Astrocyte (in vitro differentiated cells and primary cell): ENCODE results near the gene SLC29A1. TPM values are rescaled to one million over a fixed set of nuclear protein-coding genes. Genes with fewer than 3 reads are reported as not detected.

ENCODE experiments used
- DNase-seq: peaks from one replicate; pipeline ENCODE4 v3.0.0-alpha.2; 2010; ENCODE audit warnings: low read depth
- FAIRE-seq: peaks from 2 replicates; lab custom pipeline; 2011; peaks lifted over from hg19 to GRCh38; lab: Jason Lieb, UNC
- H2AFZ ChIP-seq: 2 replicates; pipeline ENCODE4 v1.6.0; 2012; ENCODE audit warnings: low read depth, low read length, inconsistent platforms
- H3K27ac ChIP-seq: 2 replicates; pipeline ENCODE4 v1.5.1; 2011; ENCODE audit warnings: low read depth, low read length, inconsistent platforms
- H3K27me3 ChIP-seq: 2 replicates; pipeline ENCODE4 v1.6.0; 2011; ENCODE audit warnings: low read length, inconsistent platforms; ENCODE audit not compliant: insufficient read depth
- H3K36me3 ChIP-seq: 2 replicates; pipeline ENCODE4 v1.5.1; 2011; ENCODE audit warnings: low read length, inconsistent platforms; ENCODE audit not compliant: insufficient read depth
- H3K4me1 ChIP-seq: 2 replicates; pipeline ENCODE4 v1.5.1; 2011; ENCODE audit warnings: low read length, inconsistent platforms; ENCODE audit not compliant: insufficient read depth
- H3K4me2 ChIP-seq: 2 replicates; pipeline ENCODE4 v1.6.0; 2012; ENCODE audit warnings: low read length, inconsistent platforms
- H3K4me3 ChIP-seq: 2 replicates; pipeline ENCODE4 v1.5.1; 2011; ENCODE audit warnings: low read depth, mild to moderate bottlenecking, low read length, inconsistent platforms; ENCODE audit not compliant: insufficient read depth
- H3K79me2 ChIP-seq: 2 replicates; pipeline ENCODE4 v1.6.0; 2012; ENCODE audit warnings: mild to moderate bottlenecking, low read length, inconsistent platforms; ENCODE audit not compliant: insufficient read depth
- H3K9ac ChIP-seq: 2 replicates; pipeline ENCODE4 v1.6.0; 2012; ENCODE audit warnings: mild to moderate bottlenecking, low read length, inconsistent platforms
- H3K9me3 ChIP-seq: 2 replicates; pipeline ENCODE4 v1.5.1; 2012; ENCODE audit warnings: low read depth, mild to moderate bottlenecking, low read length, inconsistent platforms; ENCODE audit not compliant: insufficient read depth
- H4K20me1 ChIP-seq: 2 replicates; pipeline ENCODE4 v1.6.0; 2012; ENCODE audit warnings: low read length, inconsistent platforms; ENCODE audit not compliant: insufficient read depth
- H3K27ac Mint-ChIP-seq: one replicate; pipeline ENCODE4 v1.8.0; 2021; ENCODE audit warnings: mild to moderate bottlenecking, mixed read lengths; ENCODE audit not compliant: unreplicated experiment
- H3K27me3 Mint-ChIP-seq: one replicate; pipeline ENCODE4 v1.8.0; 2021; ENCODE audit warnings: low read depth, mixed read lengths; ENCODE audit not compliant: unreplicated experiment
- H3K36me3 Mint-ChIP-seq: one replicate; pipeline ENCODE4 v1.8.0; 2021; ENCODE audit warnings: low read depth, mixed read lengths; ENCODE audit not compliant: unreplicated experiment
- H3K4me1 Mint-ChIP-seq: one replicate; pipeline ENCODE4 v1.8.0; 2021; ENCODE audit warnings: low read depth, mixed read lengths; ENCODE audit not compliant: unreplicated experiment
- H3K4me3 Mint-ChIP-seq: one replicate; pipeline ENCODE4 v1.8.0; 2021; ENCODE audit warnings: mild to moderate bottlenecking, moderate library complexity, mixed read lengths; ENCODE audit not compliant: unreplicated experiment
- H3K9me3 Mint-ChIP-seq: one replicate; pipeline ENCODE4 v1.8.0; 2021; ENCODE audit warnings: mild to moderate bottlenecking, mixed read lengths; ENCODE audit not compliant: unreplicated experiment
- EZH2 ChIP-seq: IDR thresholded peaks from 2 replicates; pipeline ENCODE4 v1.6.1; 2012; ENCODE audit warnings: mild to moderate bottlenecking, low read length, inconsistent platforms; ENCODE audit not compliant: insufficient read depth
- total RNA-seq: library from RNA; stranded (reverse); gene quantifications from 2 replicates; pipeline ENCODE4 v1.2.1, GENCODE V29; 2021
- TF ChIP-seq, protein P1 (sequence below): IDR thresholded peaks from 2 replicates; pipeline ENCODE4 v1.5.1; 2011; ENCODE audit warnings: low read depth, mild to moderate bottlenecking, inconsistent platforms, low read length, moderate library complexity; ENCODE audit not compliant: insufficient read depth

The SLC29A1 gene
- total RNA-seq, 1 donor from 2014 or later, result 15.3 TPM

DNA sequence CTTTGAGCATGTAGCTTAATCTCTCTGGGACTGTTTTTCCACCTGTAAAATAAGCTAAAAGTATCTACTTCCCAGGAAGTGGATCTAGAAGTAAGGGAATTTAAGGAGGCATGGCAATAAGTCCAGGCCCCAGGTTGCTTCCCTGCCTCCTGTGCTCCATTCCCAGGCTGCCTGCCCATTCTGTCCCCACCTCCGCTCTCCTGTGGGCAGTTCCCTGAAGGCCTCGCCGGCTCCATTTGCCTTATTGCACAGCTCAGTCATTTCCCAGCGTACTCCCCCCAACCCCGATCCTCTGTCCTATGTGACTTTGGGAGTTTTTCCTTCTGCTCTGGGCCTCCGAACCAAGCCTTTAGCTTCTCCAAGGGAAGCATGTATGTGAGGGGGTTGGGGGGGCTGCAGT is 4.6 kb downstream of the SLC29A1 start:
- Histone ChIP-seq H3K9ac (no peak overlapping the region), H3K27ac (no peak overlapping the region), H3K4me2 (no peak overlapping the region), H3K27me3 (no peaks in the 10 kb centered on the region), H4K20me1 (peaks cover 16% of the 10 kb centered on the region), H3K9me3 (no peaks in the 10 kb centered on the region), H3K4me3 (no peak overlapping the region), H3K4me1 (peaks cover 12% of the 10 kb centered on the region), H3K79me2 (no peaks in the 10 kb centered on the region), H2AFZ (no peak overlapping the region), H3K36me3 (no peaks in the 10 kb centered on the region)
- H3K4me1 Mint-ChIP-seq, result peaks cover 10% of the 10 kb centered on the region
- H3K4me3 Mint-ChIP-seq, result no peak overlapping the region
- FAIRE-seq, result no peak
- H3K9me3 Mint-ChIP-seq, result no peaks in the 10 kb centered on the region
- TF ChIP-seq EZH2, result no peak
- TF ChIP-seq, protein P1, sequence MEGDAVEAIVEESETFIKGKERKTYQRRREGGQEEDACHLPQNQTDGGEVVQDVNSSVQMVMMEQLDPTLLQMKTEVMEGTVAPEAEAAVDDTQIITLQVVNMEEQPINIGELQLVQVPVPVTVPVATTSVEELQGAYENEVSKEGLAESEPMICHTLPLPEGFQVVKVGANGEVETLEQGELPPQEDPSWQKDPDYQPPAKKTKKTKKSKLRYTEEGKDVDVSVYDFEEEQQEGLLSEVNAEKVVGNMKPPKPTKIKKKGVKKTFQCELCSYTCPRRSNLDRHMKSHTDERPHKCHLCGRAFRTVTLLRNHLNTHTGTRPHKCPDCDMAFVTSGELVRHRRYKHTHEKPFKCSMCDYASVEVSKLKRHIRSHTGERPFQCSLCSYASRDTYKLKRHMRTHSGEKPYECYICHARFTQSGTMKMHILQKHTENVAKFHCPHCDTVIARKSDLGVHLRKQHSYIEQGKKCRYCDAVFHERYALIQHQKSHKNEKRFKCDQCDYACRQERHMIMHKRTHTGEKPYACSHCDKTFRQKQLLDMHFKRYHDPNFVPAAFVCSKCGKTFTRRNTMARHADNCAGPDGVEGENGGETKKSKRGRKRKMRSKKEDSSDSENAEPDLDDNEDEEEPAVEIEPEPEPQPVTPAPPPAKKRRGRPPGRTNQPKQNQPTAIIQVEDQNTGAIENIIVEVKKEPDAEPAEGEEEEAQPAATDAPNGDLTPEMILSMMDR, result no peak
- H3K27ac Mint-ChIP-seq, result no peak overlapping the region
- DNase-seq, result no peak
- peaks cover 18% of the 10 kb centered on the region for H3K27me3 Mint-ChIP-seq
- H3K36me3 Mint-ChIP-seq, result peaks cover 5% of the 10 kb centered on the region

DNA sequence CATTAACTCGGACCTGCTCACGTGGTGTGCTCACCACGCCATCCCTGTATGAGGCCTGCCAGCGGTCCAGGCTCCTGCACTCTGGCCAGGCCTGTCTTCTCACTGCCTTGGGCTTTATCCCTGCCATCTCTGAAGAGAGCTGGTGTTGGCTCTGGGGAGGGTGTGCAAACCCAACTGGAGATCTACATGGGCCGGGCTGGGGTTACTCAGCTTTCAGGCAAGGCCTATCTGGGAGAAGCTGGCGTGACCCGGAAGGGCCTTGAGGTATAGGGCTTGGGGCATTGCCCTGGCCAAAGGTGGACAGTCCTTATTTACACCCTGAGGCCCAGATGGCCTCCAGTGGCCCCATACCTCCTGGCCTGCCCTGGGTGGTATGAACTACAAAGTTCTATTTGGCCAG is 5.0 kb downstream of the SLC29A1 start:
- Mint-ChIP-seq H3K4me1 (peaks cover 10% of the 10 kb centered on the region), H3K27me3 (peaks cover 18% of the 10 kb centered on the region), H3K4me3 (no peak overlapping the region), H3K36me3 (peaks cover 5% of the 10 kb centered on the region), H3K27ac (no peak overlapping the region), H3K9me3 (no peaks in the 10 kb centered on the region)
- Histone ChIP-seq H3K4me2 (no peak overlapping the region), H3K27me3 (no peaks in the 10 kb centered on the region), H3K27ac (no peak overlapping the region), H4K20me1 (peaks cover 16% of the 10 kb centered on the region), H3K36me3 (no peaks in the 10 kb centered on the region), H2AFZ (no peak overlapping the region), H3K9me3 (no peaks in the 10 kb centered on the region), H3K4me3 (no peak overlapping the region), H3K79me2 (no peaks in the 10 kb centered on the region), H3K4me1 (peaks cover 11% of the 10 kb centered on the region), H3K9ac (no peak overlapping the region)
- FAIRE-seq (no peak), DNase-seq (no peak)
- TF ChIP-seq, protein P1, result no peak
- TF ChIP-seq EZH2, result no peak

DNA sequence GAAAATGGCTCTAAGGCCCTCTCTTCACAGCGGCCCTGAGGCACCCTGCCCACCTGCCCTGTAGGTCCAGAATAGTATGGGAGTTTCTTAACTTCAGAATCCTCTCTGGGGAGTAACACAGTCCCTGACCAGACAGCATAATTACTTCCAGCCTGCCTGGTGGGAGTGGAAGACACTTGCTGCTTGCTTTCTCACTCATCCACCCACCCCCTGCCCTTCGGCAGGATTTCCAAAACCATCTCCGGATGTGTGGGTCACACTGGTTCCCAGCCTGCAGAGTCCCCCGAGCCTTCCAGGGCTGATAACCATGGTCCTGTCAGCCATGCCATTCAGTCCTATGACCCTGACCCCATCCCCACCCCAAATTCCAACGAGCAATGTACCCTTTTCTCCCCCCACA is 5.4 kb downstream of the SLC29A1 start:
- Histone ChIP-seq H3K9ac (no peak overlapping the region), H3K4me1 (peaks cover 11% of the 10 kb centered on the region), H2AFZ (no peak overlapping the region), H3K36me3 (no peaks in the 10 kb centered on the region), H3K9me3 (no peaks in the 10 kb centered on the region), H3K27me3 (no peaks in the 10 kb centered on the region), H3K4me2 (no peak overlapping the region), H3K27ac (no peak overlapping the region), H4K20me1 (peaks cover 16% of the 10 kb centered on the region), H3K79me2 (no peaks in the 10 kb centered on the region), H3K4me3 (no peak overlapping the region)
- DNase-seq (no peak), FAIRE-seq (no peak)
- TF ChIP-seq EZH2, result no peak
- TF ChIP-seq, protein P1, result no peak
- H3K36me3 Mint-ChIP-seq, result peaks cover 5% of the 10 kb centered on the region
- peaks cover 18% of the 10 kb centered on the region for H3K27me3 Mint-ChIP-seq
- no peak overlapping the region for H3K4me3 Mint-ChIP-seq
- H3K27ac Mint-ChIP-seq, result no peak overlapping the region
- peaks cover 10% of the 10 kb centered on the region for H3K4me1 Mint-ChIP-seq
- H3K9me3 Mint-ChIP-seq, result no peaks in the 10 kb centered on the region
